ENCODE data around the gene PCDH10. TPM values are rescaled to one million over a fixed set of nuclear protein-coding genes. Genes with fewer than 3 reads are reported as not detected.

PCDH10 gene
- total RNA-seq, 1 experiment from 2014 or later = not detected

- no peak for TF ChIP-seq CTCF (IDR thresholded peaks at IDR 0.05; ENCODE audit: insufficient read depth in 1 of 2, low read depth in 1 of 2, low read length in 1 of 2, severe bottlenecking in 1 of 2, unreplicated experiment in 1 of 2)
- H3K36me3 Mint-ChIP-seq (ENCODE audit: insufficient read depth, unreplicated experiment) = no peaks in the 10 kb centered on the region
- H3K27me3 ChIP-seq (replicated peaks; ENCODE audit: control insufficient read depth, insufficient read depth, low read length) = no peaks in the 10 kb centered on the region
- POLR2A ChIA-PET = no interaction called here
- no peak overlapping the region for H3K4me3 ChIP-seq (ENCODE audit: low read depth, low read length)
- H3K4me1 ChIP-seq = no peaks in the 10 kb centered on the region
- no peaks in the 10 kb centered on the region for H3K36me3 ChIP-seq (ENCODE audit: control insufficient read depth, insufficient read depth, low read length)
- no peak overlapping the region for H3K27ac Mint-ChIP-seq (ENCODE audit: unreplicated experiment)
- no peaks in the 10 kb centered on the region for H3K27me3 Mint-ChIP-seq (ENCODE audit: insufficient read depth, unreplicated experiment)
- no peaks in the 10 kb centered on the region for H3K4me1 Mint-ChIP-seq (ENCODE audit: low read depth, unreplicated experiment)
- BruUV-seq (replicated peaks) = no TSS peak
- DNase-seq = no peak
- intact Hi-C loops (cut with micrococcal nuclease; ENCODE audit: unreplicated experiment) = no loop called here
- no peak overlapping the region for H3K4me3 Mint-ChIP-seq (ENCODE audit: unreplicated experiment)
- CTCF ChIA-PET = no interaction called here
- no peaks in the 10 kb centered on the region for H3K9me3 ChIP-seq
- H3K9me3 Mint-ChIP-seq (ENCODE audit: unreplicated experiment) = no peaks in the 10 kb centered on the region
Observed at GRCh38 chr4:133112641-133113040, 36.5 kb upstream of the PCDH10 start.

- H3K4me1 Mint-ChIP-seq (ENCODE audit: low read depth, unreplicated experiment) = no peaks in the 10 kb centered on the region
- no peaks in the 10 kb centered on the region for H3K9me3 Mint-ChIP-seq (ENCODE audit: unreplicated experiment)
- H3K36me3 ChIP-seq (ENCODE audit: control insufficient read depth, insufficient read depth, low read length) = no peaks in the 10 kb centered on the region
- H3K27ac Mint-ChIP-seq (ENCODE audit: unreplicated experiment) = no peak overlapping the region
- ChIA-PET POLR2A (no interaction called here), CTCF (no interaction called here)
- H3K4me3 ChIP-seq (ENCODE audit: low read depth, low read length) = no peak overlapping the region
- no peaks in the 10 kb centered on the region for H3K4me1 ChIP-seq
- H3K27me3 Mint-ChIP-seq (ENCODE audit: insufficient read depth, unreplicated experiment) = peaks cover 3% of the 10 kb centered on the region
- no peaks in the 10 kb centered on the region for H3K9me3 ChIP-seq
- H3K4me3 Mint-ChIP-seq (ENCODE audit: unreplicated experiment) = no peak overlapping the region
- no peak for DNase-seq
- TF ChIP-seq CTCF (IDR thresholded peaks at IDR 0.05; ENCODE audit: insufficient read depth in 1 of 2, low read depth in 1 of 2, low read length in 1 of 2, severe bottlenecking in 1 of 2, unreplicated experiment in 1 of 2) = no peak
- intact Hi-C loops (cut with micrococcal nuclease; ENCODE audit: unreplicated experiment) = no loop called here
- H3K27me3 ChIP-seq (replicated peaks; ENCODE audit: control insufficient read depth, insufficient read depth, low read length) = no peaks in the 10 kb centered on the region
- H3K36me3 Mint-ChIP-seq (ENCODE audit: insufficient read depth, unreplicated experiment) = no peaks in the 10 kb centered on the region
- no TSS peak for BruUV-seq (replicated peaks)
Observed at GRCh38 chr4:133124746-133125145, 24.3 kb upstream of the PCDH10 start.

- H3K9me3 Mint-ChIP-seq (ENCODE audit: unreplicated experiment) = no peaks in the 10 kb centered on the region
- H3K36me3 ChIP-seq (ENCODE audit: control insufficient read depth, insufficient read depth, low read length) = no peaks in the 10 kb centered on the region
- H3K27me3 Mint-ChIP-seq (ENCODE audit: insufficient read depth, unreplicated experiment) = peaks cover 3% of the 10 kb centered on the region
- no peaks in the 10 kb centered on the region for H3K4me1 Mint-ChIP-seq (ENCODE audit: low read depth, unreplicated experiment)
- TF ChIP-seq CTCF (IDR thresholded peaks at IDR 0.05; ENCODE audit: insufficient read depth in 1 of 2, low read depth in 1 of 2, low read length in 1 of 2, severe bottlenecking in 1 of 2, unreplicated experiment in 1 of 2) = no peak
- no peaks in the 10 kb centered on the region for H3K27me3 ChIP-seq (replicated peaks; ENCODE audit: control insufficient read depth, insufficient read depth, low read length)
- intact Hi-C loops (cut with micrococcal nuclease; ENCODE audit: unreplicated experiment) = no loop called here
- no peak overlapping the region for H3K4me3 Mint-ChIP-seq (ENCODE audit: unreplicated experiment)
- ChIA-PET CTCF (no interaction called here), POLR2A (no interaction called here)
- H3K9me3 ChIP-seq = no peaks in the 10 kb centered on the region
- no peak overlapping the region for H3K27ac Mint-ChIP-seq (ENCODE audit: unreplicated experiment)
- no peaks in the 10 kb centered on the region for H3K4me1 ChIP-seq
- DNase-seq = no peak
- H3K36me3 Mint-ChIP-seq (ENCODE audit: insufficient read depth, unreplicated experiment) = no peaks in the 10 kb centered on the region
- H3K4me3 ChIP-seq (ENCODE audit: low read depth, low read length) = no peak overlapping the region
- BruUV-seq (replicated peaks) = no TSS peak
Observed at GRCh38 chr4:133127500-133127899, 21.6 kb upstream of the PCDH10 start.
